HCT116 (cell line): Measurements from ENCODE around the gene PRXL2C.

Source experiments
- CEBPB ChIP-seq: IDR thresholded peaks from 2 replicates; pipeline ENCODE4 v1.6.1; 2012; ENCODE audit warnings: low read depth
- CTCF ChIP-seq, 3 experiments: fragments of 200-600 bp in 1 of 3; sonication (generic) in 1 of 3; IDR thresholded peaks in 2 of 3; conservative IDR thresholded peaks in 1 of 3; 2 replicates each; pipeline ENCODE4 v1.5.1; 2012 to 2017; ENCODE audit warnings: low read depth in 2 of 3, low read length in 2 of 3, antibody characterized with exemption in 1 of 3, borderline replicate concordance in 1 of 3, control low read depth in 1 of 3, mild to moderate bottlenecking in 1 of 3, mixed read lengths in 1 of 3, mixed run types in 1 of 3, moderate library complexity in 1 of 3; ENCODE audit not compliant: insufficient read depth in 1 of 3
- EZH2 ChIP-seq: fragments of 200-600 bp; sonication (generic); IDR thresholded peaks from 2 replicates; pipeline ENCODE4 v1.6.1; 2017; ENCODE audit warnings: antibody characterized with exemption, mixed run types
- POLR2AphosphoS5 ChIP-seq: IDR thresholded peaks from 2 replicates; pipeline ENCODE4 v1.6.1; 2011; ENCODE audit warnings: mild to moderate bottlenecking, low read depth, low read length, moderate library complexity
- RAD21 ChIP-seq: IDR thresholded peaks from 2 replicates; pipeline ENCODE4 v1.6.1; 2012; ENCODE audit warnings: low read depth, mild to moderate bottlenecking
- ZNF274 ChIP-seq: fragments of 200-500 bp; sonication (Bioruptor generic); IDR thresholded peaks from 2 replicates; pipeline ENCODE4 v1.6.1; 2014; ENCODE audit warnings: mild to moderate bottlenecking, low read depth, low read length, inconsistent platforms
- TF ChIP-seq, protein P1 (sequence below): IDR thresholded peaks from 2 replicates; pipeline ENCODE4 v1.6.1; 2011; ENCODE audit warnings: mild to moderate bottlenecking, low read length, moderate library complexity; ENCODE audit not compliant: insufficient replicate concordance; ENCODE audit errors: extremely low read depth

DNA sequence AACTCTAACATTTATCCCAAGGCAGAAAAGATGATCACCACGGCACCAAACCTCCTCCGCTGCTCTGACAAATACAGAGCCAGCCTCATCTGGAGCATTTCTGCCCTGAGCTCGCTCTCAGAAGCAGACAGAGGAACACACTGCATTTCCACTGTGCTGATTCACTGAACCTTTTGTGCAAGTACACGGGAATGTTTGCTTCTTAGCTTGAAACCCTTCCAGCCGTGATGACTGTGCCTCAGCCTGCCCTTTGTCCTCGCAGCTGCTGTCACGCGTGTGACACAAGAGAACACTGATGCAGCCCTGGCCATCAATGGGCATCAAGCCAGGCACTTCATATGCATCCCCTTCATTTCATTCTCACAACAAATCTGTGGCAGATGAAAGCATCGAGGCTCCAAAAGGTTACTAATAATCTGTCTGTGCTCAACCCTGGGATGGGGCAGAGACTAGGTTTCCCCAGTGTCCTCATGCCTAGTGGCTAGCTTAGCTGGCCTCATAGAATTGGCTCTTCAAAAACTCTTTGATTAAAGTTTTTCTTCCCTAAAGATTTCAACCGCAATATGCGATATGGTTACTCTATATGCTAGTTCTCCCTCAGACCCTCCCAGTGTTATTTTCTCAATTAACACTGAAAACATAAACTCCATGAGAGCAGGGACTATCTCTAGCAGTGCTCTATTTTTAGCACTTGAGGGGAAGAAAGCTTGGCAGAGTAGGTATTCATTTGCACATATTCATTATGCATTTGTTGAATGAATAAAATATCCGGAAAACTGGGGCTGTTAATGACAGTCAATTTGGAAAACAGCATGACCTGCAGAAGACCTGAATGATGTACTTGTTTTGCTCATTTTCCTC, 42.8 kb downstream of the PRXL2C start:
- TF ChIP-seq RAD21 (no peak), CTCF (IDR thresholded peaks at IDR 0.05 in 2 of 3, conservative IDR thresholded peaks at IDR 0.05 in 1 of 3; ENCODE audit: borderline replicate concordance in 1 of 3, insufficient read depth in 1 of 3, low read depth in 2 of 3, low read length in 2 of 3) (no peak), CEBPB (no peak), POLR2AphosphoS5 (no peak), ZNF274 (no peak), EZH2 (no peak)
- TF ChIP-seq, protein P1, sequence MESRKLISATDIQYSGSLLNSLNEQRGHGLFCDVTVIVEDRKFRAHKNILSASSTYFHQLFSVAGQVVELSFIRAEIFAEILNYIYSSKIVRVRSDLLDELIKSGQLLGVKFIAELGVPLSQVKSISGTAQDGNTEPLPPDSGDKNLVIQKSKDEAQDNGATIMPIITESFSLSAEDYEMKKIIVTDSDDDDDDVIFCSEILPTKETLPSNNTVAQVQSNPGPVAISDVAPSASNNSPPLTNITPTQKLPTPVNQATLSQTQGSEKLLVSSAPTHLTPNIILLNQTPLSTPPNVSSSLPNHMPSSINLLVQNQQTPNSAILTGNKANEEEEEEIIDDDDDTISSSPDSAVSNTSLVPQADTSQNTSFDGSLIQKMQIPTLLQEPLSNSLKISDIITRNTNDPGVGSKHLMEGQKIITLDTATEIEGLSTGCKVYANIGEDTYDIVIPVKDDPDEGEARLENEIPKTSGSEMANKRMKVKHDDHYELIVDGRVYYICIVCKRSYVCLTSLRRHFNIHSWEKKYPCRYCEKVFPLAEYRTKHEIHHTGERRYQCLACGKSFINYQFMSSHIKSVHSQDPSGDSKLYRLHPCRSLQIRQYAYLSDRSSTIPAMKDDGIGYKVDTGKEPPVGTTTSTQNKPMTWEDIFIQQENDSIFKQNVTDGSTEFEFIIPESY = no peak
